GM18909 (cell line): ENCODE results near the gene SLC39A11.

Experiments used
- ATAC-seq: cut with Tn5 transposase; IDR thresholded peaks from one replicate; pipeline ENCODE4 v1.9.1; 2021; ENCODE audit warnings: mild to moderate bottlenecking; ENCODE audit not compliant: unreplicated experiment, poor library complexity

SLC39A11 gene

DNA sequence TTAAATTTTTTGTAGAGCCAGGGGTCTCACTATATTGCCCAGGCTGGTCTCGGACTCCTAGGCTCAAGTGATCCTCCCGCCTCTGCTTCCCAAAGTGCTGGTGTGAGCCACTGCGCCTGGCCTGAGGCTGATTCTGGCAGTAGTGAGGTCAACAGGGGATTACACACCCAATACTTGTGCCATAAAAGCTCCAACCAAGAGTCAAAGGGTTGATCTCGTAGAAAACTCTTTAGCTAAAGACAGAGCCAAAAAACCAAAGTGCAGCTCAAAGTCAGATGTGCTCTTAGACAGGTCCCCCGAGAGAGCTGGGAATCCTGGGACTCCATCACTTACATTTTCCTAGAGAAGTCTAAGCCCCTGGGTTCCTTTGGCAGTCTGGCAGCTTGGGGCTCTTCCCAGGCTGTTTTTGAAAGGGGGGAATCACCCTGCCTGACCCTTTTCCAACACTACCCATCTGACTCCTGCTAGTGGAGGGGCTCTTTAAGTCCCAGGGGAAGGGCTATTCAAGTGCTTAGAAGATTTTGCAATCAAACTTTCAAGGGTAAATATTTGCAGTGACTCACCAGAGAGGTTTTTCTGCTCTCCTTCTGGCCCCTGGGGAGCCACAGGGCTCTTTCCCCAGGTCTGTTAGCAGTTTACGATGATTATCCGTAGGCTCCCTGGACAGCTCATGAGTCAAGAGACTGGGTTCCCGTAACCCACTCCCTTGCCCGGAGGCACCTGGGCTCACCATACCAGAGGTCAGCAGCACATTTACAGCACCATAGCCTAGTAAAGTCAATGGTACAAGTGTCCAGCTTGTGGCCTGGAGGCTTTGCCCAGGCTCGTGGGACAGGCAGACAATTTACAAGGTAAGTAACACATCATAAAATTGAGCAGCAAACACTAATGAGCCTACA is 408.7 kb downstream of the SLC39A11 start:
- no peak for ATAC-seq

- no peak for ATAC-seq
Observed at GRCh38 chr17:72682605-72683004, 409.9 kb downstream of the SLC39A11 start.

GRCh38 chr17:72681844-72682243 is 410.6 kb downstream of the SLC39A11 start:
- ATAC-seq: no peak

- ATAC-seq: no peak
Observed at GRCh38 chr17:72677714-72678390, 414.6 kb downstream of the SLC39A11 start.

- no peak for ATAC-seq
Observed at GRCh38 chr17:72677108-72677507, 415.4 kb downstream of the SLC39A11 start.

DNA sequence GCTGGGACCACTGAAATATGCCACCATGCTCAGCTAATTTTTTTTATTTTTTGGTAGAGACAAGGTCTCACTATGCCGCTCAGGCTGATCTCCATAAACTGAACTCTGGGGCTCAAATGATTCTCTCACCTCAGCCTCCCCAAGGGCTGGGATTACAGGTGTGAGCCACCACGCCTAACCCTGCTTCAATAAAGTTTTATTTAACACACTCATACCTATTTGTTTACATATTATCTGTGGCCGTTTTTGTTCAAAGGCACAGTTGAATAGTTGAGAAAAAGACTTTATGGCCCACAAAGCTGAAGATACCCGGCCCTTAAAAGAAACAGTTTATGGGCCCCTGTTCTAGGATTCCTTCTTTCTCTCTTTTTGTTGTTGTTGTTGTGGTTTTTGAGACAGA is 419.8 kb downstream of the SLC39A11 start:
- no peak for ATAC-seq

DNA sequence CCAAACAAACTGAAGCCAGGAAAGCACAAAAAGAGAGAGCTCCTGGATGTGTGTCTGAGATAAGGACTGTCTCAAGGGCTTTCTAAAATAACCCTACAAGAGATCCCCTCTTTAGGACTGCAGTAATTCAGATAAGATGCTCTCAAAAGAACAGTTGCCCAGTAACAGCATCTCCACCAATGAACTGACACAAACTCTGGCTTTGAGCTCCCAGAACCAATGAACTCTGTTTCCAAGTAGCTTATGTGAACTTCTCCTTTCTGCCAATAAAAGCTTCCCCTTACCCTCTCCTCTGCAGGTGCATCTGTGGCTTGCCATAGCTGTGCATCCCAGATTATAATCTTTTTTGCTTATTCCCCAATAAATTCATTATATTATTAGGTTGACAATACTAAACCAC is 421.5 kb downstream of the SLC39A11 start:
- no peak for ATAC-seq

GRCh38 chr17:72667096-72668063 is 425.1 kb downstream of the SLC39A11 start:
- ATAC-seq: no peak

DNA sequence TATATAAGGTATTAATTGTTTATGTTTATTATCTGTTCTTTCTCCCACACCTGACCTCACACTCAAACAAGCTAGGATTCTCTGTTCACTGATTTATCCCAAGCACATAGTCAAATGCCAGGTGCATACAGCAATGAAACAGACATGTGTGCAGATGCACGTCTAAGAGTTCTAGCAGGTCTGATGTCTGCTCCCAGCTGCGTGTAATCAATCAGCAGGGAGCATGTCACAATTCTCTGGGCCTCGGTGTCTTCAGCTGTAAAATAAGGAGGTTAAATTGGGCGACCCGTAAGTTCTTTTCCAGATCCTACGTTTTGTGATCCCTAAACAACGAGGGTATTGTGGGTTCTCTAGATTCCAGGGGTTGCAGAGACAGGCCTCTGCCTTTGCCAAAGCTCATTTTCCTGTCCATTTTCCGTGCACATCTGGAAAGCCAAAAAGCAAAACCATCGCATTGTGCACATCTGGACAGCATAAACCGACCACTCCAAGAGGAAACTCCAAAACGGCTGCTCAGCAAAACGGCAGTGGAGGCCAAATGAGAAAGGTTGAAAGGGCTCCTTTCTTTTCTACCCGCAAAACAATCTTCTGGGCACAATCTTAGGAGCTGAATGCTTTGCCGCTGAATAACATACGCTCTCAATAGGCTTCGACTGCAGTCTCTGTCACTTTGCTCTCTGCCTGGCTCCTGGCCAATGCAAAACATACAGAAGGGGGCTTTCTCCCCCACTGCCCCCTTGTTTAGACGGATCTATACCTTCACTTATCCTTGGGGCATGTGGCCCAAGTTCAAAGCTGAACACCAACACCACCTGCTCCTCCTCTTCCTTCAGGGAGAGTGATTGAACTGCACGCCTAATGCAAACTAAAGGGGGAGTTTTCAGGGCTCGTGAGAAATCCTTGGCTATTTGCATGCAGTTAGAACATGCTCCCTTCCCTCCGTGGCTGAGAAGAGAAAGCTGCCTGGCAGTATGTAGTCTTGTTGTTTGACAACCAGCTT is 426.3 kb downstream of the SLC39A11 start:
- ATAC-seq: no peak

DNA sequence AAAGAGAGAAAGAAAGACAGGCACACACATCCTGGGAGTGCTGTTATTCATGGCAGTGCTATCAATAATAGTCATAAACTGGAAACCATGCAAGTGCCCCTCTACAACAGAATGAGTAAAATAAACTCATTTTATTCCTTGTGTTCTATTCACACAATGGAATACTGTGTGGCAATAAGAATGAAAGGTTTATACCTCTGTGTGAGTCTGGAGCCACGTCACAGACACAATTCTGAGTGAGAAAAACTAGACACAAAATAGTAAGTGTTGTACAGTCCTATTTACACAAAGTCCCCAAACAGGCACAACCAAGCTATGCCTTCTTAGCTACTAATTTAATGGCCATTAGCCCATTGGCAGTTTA is 429.7 kb downstream of the SLC39A11 start:
- ATAC-seq: no peak

- ATAC-seq: no peak
Observed at GRCh38 chr17:72661945-72662826, 430.3 kb downstream of the SLC39A11 start.

GRCh38 chr17:72661116-72661944 is 431.2 kb downstream of the SLC39A11 start:
- no peak for ATAC-seq

- ATAC-seq: no peak
Observed at GRCh38 chr17:72660274-72661115, 432.0 kb downstream of the SLC39A11 start.

- no peak for ATAC-seq
Observed at GRCh38 chr17:72659811-72660210, 432.7 kb downstream of the SLC39A11 start.

DNA sequence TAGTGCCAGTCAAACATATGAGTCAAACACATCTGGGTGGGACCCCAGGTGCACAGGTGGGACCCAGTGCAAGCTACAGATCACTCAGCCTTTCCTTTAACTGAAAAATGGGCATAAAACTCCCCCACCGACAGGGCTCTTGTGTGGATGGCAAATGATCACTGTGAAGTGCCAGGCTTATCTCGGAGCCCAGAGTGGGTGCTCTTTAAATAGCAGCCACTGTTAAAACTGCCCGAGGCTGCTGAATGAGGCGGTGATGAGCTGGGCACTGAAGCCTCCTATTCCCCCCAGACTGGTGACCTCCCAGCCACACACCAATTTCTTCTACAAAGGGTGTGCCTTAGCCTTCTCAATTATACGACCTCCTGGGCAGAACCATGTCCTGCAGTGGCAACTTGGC is 433.8 kb downstream of the SLC39A11 start:
- ATAC-seq: no peak

DNA sequence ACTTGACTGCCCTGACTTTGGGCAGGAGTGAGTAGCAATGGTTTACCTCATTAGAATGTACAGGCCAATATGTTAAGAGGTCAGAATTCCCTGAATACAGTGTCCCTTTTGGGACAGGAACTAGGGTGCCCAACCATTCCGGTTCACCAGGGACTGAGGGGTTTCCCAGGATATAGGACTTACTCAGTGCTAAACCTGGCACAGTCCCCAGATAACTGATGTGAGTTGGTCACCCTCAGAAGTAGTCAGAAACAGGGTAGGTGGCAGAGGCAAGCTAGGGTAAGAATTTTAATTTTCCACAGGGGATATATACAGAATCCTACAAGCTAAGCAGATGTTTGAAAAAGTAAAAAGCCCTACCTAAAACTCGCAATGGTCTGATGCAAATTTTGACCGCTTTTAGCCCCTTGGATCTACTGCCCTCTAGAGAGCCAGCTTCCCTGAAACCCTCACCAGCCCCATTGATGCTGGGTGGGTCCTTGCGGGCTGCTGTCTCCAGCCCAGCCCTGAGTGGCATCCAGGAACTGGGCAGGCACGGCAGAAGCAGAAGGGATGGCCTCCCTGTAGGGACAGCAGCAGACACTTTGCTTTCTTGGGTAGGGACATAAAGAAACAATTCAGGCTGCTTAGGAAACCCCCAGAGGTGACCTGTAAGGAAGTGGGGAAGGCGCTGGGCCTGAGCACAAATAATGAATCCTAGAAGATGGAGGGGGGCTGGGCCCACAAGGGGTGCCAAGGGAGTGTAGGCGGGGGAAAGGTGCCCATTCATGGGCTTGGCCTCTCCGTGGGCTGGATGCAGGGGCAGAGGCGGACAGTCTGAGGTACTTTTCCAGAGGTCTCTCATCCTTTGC is 434.8 kb downstream of the SLC39A11 start:
- no peak for ATAC-seq
